GM12891 (cell line): ENCODE measurements around the gene MAML2.

Experiments
- POLR2A ChIP-seq: IDR thresholded peaks from 2 replicates; pipeline ENCODE4 v1.6.1; 2011; ENCODE audit warnings: low read depth, low read length, control low read depth
- POLR2AphosphoS5 ChIP-seq: IDR thresholded peaks from 2 replicates; pipeline ENCODE4 v1.6.1; 2011; ENCODE audit warnings: low read depth, low read length, control low read depth

DNA sequence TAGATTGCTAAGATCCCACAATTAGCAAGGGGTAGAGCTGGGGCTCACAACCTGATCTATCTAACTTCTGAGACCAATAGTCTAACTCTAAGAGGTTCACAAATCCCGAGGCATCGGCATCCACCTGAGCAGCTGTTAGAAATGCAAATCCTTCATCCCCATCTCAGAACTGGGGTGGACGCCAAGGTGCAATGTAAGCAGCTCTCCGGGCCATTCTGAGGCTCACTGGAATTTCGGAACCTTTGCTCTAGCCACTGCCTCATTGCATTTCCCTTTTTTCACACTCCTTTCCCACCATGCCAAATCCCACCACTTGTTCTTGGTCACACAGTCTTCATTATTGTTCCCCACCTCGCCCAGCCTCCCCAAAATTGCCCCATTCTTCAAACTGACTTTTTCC is 29.8 kb downstream of the MAML2 start:
- TF ChIP-seq POLR2A (no peak), POLR2AphosphoS5 (no peak)
